ENCODE measurements around the gene SNX12.

SNX12 gene

DNA sequence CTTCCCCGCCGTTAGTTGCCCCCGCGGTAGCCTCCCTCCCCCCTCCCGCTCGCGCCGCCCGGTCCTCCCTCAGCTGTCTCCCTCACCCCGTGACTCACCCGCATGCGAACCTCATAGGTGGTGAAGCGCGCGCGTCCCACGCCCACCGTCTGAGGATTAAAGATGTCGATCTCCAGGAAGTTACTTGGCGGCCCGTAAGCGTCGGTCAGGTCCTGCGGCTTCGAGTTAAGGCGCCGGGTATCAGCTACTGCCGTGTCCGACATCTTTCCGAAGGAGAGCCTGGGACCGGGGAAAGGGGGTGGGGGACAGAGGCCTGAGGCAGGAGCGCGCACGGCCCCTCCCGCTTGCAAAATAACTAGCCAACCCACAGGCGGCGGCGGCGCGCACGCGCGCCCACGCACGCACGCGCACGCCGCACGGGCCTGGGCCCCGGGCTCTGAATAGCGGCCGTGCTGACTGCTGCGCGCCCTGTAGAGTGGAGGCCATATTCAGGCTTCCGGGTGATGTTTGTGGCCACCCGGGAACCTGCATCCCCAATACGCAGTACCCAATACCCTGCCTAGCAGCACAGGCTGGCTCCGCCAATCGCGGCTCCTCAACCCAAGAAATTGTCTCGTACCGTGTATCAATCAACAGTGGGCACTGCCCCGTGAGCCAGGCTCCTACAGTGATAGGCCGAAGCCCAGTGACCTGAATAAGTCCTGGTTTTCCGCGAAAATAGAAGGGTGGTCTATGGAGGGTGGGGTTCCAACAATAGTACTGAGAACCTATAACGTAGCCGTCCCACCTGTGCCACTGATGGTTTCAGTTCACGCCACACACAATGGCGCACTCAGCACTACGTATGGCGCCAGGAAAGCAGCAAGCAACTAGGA, at the start of gene SNX12:
Gene SNX12 (minus strand): TSS at position 291 of the 875 bp plus-strand sequence. CDS start 28 bp downstream, at position 263.
- DNase-seq, result peak; percentile 92

DNA sequence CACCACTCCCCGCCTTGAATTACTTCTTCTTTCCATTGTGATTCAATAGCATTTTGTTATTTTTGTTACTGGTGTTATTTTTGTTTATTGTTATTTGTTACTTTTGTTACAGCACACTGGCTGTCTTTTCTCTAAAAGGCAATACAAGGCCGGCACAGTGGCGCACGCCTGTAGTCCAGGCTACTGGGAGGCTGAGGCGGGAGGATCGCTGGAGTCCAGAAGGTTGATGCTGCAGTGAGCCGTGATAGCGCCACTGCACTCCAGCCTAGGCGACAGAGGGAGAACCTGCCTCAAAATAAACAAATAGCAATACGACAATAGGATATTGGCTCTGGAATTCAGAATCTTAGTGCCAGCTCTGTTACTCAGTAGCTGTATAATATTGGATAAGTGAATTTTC, 49.2 kb upstream of the SNX12 start:
- no peak for DNase-seq

DNA sequence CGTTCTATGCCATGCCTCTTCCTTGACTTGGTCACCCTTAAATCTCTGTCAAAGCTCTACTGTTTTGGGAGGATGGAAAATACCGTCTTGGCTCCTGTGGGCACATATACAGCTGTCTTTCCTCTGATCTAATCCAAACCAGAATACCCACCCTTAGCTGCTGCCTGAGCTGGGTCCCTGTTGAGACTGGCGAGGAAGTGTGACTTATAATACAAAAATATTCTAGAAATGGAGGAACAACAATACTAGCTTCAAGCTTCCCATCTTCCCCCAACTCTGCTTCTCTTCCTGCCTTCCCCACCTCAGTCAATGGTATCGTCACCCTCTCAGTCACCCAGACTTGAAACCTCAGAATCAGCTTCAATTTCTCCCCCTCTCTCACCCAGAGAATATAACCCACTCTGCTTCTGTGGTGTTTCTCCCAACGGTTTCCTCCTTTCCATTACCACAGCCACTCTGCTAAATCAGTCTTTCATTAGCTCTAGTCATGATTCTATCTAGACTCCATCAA, 43.8 kb upstream of the SNX12 start:
- DNase-seq, result no peak

DNA sequence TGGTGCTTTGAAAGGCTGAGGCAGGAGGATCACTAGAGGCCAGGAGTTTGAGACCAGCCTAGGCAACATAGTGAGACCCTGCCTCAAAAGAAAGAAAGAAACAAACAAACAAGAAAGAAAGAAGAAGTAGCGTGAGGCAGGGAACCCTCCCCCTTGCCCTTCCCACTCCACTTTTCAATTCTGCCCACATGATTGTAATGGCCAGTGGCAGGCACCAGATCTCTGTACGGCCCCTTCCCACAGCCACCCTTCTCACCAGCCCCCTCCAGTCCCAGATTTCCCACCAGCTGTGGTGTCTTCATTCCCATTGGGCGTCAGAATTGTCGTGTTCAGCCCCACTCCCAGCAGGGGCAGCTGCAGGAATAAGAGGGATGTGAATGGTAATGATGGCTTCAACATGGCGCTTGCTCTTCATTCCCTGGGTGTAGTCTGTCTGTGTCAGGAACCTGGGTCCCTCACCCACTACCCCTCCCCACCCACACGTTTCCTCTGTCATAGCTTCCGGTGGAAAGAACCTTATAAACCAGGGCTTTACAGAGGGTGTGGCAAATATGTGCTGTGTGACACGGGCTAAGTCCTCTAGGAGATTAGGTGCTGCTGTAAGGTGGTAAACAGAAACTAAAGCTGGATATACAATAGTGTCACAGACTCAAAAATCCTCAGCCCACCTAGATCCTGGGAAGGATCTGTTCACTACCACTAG, 43.2 kb upstream of the SNX12 start, which contains the start of gene IL2RG:
Gene IL2RG (minus strand): TSS at position 437 of the 703 bp plus-strand sequence. CDS start 38 bp downstream, at position 399.
- no peak for DNase-seq

DNA sequence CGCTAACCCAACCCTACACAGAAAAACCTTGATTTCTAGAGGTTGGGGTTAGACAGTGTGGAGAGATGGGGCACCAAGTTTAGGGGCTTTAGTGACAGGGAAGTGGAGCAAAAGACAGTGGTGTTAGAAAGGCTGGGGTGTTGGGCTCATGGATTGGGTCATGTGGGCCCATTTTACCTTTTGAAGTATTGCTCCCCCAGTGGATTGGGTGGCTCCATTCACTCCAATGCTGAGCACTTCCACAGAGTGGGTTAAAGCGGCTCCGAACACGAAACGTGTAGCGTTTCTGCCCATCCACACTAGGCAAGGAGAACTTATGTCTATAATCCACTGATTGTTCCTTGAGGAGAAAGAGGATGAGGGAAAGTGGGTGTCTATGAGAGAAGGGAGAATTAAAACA, 40.9 kb upstream of the SNX12 start:
- DNase-seq, result no peak

DNA sequence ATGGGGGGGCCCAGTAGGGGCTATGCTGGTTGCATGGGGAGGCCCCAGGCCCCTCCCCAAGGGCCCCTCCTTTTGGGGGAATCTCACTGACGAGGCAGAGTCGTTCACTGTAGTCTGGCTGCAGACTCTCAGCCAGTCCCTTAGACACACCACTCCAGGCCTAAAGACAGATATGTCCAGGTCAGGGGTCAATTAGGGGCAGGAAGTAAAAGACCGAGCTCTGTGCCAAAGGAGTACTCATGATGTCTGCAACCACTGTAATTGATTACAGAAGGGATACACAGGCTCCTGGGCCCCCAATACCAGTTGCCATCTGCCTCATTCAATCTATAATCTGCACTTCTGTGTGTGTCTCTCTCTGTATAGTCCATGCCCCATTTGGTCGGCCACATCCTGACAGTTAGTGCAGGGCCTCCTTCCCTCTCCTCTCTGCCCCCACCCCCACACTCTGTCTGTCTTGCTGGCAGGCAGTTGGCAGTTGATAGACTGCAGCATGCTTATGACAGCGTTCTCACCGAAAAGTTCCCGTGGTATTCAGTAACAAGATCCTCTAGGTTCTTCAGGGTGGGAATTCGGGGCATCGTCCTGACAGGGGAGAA, 39.7 kb upstream of the SNX12 start:
- no peak for DNase-seq

DNA sequence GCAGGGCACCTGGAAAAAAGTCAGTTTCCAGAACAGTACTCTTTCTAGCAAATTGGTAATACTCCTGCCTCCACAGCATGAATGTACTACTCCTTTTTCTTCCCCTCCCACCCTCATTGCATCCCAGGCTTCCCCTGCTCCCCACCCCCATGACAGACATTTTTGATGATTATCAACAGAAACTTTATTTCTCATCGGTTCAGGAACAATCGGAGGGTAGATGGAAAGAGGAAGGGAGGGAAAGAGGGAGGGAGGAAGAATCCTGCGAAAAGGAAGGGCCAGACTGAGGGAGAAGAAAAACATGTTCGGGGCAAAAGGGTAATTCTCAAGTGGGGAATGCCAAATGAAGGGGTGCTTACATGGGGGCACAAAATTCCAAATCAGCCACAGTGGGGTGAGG, 39.1 kb upstream of the SNX12 start:
- DNase-seq, result no peak

DNA sequence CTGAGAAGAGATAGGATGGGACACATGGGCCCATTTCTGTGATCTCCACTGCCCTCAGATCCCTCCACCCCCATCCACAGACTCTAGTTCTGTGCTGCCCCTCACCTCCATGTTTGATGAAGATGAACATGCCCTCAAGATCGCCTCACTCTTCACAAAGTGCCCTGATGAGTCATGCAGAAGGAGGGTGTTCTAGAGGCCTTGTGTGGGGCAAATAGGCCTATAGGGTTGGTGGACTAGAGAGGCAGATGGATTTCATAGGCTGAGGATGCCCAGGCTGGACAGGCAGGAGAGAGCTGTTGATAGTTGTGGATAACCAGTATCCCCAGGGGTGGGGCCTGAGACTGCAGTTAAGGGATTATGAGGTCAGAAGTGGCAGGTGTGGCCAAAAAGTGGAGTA, 38.3 kb upstream of the SNX12 start, which contains the start of gene CXorf65:
Gene CXorf65 (minus strand): TSS at position 314 of the 400 bp plus-strand sequence. CDS start 184 bp downstream, at position 130.
- DNase-seq, result no peak

DNA sequence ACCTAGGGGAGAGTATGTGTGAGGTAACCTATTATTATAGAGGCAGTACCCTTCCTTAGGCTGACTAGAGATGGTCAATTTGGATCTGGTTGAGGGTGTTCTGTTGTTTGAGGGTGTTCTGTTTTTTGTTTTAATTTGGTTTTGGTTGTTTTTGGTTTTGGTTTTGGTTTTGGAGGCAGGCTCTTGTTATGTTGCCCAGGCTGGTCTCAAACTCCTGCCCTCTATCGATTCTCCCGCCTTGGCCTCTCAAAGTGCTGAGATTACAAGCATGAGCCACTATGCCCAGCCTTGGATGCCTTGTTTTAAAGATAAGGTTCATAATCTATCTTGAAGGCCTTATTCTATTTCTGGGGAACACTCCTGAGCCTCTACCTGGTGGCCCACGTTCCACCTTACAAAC, 37.5 kb upstream of the SNX12 start:
- DNase-seq, result no peak

DNA sequence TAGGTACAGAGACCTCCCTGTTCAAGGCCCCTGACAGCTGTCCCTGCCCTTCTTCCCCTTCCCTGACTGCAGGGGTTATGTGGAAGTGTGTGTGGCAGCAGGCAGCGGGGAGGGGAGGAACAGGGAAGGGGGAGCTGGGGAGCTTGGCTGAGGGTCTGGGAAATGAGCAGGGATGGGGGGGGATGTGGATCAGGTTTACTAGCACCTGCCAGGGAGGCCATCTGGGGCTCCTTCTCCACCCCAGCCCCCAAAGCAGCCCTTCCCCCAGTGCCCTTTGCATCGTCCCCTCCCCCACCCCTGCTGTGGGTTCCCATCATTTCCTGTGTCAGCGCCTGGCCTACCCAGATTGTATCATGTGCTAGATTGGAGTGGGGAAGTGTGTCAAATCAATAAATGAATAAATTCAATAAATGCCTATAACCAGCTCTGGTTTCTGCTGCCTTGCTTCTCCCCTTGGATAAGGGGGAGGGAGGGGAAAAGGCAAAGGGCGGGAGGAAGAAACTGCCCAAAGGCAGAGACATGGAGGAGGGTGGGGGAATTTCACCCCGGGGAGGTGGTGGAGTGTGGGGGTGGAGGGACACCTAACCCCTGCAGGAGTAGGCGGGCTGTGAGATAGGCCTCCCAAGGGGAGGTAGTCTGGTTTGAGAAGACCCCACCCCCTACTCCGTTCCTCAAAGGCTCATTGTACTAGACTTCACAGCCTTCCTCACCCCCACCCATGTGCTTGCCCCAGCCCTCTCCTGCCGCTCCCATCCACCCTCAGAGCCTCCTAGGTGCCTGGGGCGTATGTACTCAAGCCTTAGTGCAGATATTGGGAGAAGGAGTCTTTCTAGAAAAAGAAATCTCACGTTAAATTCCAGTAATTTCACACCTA, 35.2 kb upstream of the SNX12 start:
- no peak for DNase-seq

DNA sequence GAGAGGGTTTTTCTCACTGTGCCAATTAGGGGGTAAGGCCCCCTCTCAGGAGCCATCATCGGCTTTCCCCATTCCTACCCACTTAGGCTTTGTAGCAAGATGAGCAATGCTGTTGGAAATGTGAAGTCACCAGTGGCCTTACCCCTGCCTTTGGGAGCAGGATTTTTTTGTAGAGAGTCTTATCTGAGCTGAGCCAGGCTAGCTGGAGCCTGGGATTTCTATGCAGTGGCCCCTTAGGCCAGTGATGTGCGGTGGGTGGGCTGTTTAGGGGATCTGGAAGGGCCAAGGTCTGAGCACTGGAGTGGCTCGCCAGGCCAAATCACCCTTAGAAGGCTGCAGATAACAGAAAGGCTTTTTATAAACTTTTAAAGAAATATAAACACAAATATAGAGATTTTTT, 34.2 kb upstream of the SNX12 start:
- no peak for DNase-seq

DNA sequence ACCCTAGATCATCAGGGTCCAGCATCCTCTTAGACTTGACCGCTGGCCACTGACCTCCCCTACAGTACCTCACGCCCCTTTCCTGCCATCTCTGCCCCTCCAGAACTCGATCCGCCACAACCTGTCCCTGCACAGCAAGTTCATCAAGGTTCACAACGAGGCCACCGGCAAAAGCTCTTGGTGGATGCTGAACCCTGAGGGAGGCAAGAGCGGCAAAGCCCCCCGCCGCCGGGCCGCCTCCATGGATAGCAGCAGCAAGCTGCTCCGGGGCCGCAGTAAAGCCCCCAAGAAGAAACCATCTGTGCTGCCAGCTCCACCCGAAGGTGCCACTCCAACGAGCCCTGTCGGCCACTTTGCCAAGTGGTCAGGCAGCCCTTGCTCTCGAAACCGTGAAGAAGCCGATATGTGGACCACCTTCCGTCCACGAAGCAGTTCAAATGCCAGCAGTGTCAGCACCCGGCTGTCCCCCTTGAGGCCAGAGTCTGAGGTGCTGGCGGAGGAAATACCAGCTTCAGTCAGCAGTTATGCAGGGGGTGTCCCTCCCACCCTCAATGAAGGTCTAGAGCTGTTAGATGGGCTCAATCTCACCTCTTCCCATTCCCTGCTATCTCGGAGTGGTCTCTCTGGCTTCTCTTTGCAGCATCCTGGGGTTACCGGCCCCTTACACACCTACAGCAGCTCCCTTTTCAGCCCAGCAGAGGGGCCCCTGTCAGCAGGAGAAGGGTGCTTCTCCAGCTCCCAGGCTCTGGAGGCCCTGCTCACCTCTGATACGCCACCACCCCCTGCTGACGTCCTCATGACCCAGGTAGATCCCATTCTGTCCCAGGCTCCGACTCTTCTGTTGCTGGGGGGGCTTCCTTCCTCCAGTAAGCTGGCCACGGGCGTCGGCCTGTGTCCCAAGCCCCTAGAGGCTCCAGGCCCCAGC, 32.7 kb upstream of the SNX12 start:
- DNase-seq, result no peak

DNA sequence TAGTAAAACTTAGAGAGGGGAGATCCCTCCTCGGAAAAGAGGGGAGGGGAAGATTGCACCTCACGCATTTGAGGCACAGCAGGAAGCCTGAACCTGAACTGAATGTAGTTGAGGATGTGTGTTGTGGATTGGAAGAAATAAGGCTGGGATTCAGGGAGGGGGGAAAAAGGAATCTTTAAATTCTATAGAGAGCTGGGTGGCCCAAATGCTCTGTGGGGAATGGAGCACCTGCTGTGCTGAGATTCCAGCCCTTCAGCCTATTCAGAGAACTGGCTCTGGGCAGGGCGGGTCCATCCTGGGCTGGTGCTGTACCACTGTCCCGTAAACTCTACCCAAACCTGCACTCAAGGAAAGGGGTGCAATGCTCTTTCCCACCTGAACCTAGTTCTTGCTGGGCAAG, 31.6 kb upstream of the SNX12 start:
- no peak for DNase-seq

DNA sequence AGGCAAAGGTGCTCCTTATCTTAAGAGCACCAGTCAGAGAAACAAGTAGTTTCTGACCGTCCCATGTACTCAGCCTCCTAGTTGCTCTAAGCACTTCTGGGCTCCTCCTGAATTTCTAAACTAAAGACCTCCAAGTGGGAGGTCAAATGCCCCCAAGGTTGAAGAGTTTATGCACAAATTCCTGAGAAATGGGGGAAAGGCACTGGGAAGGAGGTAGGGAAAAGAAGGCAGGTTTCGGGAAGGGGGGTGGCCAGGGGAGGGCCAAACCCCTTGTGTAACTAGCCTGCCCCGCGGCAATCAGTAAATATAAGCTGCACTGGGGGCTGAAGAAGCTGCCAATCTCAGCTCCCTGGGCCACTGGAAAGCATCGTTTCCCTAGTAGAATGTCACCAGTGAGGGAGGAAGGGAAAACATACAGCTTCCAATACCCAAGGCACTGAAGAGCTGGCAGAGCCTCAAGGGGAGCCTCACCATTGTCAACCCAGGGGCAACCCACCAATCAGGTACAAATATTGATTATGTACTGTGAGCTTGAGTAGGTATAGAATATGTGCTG, 30.9 kb upstream of the SNX12 start:
- no peak for DNase-seq

DNA sequence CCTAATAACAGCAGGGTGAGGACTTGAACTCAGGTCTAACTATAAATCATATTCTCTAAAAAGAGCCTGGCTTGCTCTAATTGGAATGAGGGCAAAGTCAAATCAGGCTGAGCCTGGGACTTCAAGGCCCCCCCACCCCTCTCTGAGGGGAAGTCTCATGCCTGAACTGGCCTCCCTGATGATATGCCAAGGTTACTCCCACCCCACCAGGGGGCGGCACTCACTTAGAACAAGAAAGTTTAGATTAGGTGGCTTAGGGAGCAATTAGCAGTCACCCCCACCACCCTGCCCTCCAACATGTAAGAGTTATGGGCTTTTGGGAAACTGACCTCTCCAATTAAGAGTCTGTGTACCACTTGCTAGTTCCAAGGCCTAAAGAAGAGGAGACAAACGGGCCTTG, 30.2 kb upstream of the SNX12 start:
- peak; percentile 41 for DNase-seq

DNA sequence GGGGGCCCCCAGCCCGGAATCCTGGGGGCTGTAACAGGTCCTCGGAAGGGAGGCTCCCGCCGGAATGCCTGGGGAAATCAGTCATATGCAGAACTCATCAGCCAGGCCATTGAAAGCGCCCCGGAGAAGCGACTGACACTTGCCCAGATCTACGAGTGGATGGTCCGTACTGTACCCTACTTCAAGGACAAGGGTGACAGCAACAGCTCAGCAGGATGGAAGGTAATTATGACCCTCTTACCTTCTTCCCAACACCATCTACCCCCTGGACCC, 28.6 kb upstream of the SNX12 start:
- no peak for DNase-seq

DNA sequence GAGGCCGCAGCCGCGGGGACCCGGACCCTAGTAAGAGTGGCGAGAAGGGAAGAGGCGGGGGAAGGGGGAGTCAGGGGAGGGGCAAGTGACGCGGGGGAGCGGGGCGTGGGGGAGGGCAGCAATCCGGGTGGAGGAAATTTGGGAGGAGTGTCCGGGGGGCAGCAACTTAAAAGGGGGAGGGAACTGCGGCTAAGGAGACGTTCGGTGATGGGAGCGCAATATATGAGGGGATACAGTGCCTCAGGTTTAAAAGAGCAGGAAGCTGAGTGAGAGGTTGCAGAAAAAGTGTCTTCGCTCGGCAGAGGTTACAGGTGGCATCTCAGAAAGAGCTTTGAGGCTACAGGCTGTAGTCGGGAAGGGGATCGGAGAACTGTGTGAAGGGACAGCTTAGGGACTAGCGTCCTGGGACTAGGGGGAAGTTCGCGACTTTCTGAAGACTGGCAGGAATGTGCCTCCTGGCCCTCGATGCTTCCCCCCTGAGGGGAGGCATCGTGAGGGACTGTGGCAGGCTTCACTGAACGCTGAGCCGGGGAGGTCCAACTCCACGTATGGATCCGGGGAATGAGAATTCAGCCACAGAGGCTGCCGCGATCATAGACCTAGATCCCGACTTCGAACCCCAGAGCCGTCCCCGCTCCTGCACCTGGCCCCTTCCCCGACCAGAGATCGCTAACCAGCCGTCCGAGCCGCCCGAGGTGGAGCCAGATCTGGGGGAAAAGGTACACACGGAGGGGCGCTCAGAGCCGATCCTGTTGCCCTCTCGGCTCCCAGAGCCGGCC, 28.0 kb upstream of the SNX12 start:
- DNase-seq, result peak; percentile 54

DNA sequence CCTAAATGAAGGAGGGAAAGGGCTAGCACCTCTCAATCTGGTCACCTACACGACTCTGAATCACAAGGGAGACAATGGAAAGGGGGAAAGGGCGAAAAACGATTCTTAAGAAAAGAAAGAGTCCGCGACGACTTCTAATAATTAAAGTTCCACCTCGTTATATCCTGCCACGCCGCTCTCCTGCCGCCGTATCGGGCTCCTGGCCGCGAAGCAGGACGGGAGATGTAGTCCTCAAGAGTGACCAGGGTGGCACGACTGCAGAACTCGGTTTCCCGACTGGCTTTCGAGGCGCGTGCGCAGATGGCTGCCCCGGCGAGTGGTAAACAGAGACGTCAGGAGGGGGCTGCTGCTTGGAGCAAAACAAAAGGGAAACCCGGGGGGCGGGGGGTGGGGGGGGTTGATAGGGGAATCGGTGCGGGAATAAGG, 27.4 kb upstream of the SNX12 start, which contains the start of gene FOXO4:
Gene FOXO4 (plus strand): TSS at position 297 of the 426 bp plus-strand sequence. CDS start 678 bp downstream, outside the sequence.
- DNase-seq, result peak; percentile 83

DNA sequence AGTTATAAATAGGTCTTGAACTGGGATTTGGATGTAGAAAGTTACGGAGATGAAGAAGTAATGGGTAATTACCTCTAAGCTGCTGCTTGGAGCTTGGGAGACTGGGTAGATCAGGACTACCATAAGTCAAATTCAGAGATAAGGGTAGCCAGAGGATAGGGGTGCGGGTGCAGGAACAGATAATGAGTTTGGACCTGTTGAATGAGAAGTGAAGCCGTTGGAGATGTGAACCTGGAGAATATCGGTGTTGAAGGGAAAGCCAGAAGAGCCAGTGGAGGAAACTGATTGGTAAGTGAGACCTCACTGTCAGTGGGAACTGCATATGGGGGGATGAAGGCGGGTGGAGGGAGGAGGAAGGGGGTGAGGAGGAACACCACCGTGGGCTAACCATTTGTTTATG, 26.9 kb upstream of the SNX12 start:
- DNase-seq, result no peak

DNA sequence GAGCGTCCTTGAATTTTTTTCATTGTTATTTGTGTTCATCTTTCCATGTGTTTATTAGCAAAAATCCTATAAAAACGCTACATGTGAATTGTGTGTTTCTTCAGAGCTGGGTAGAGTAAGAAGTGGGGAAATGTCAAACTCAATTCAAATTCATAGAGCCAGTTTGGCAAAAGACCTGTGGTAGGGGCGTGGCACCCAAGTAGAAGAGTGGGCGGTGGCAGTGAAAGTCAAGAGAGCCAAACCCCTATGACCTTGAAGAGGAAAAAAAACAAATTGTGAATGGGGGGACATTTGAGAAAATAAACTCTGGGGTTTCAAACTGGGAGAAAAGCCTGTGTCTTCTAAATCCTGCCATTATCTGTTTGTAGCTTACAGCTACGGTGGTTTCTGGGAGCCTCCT, 23.1 kb upstream of the SNX12 start:
- DNase-seq, result no peak
